ENCODE data around the gene KCNG1.

Gene KCNG1

DNA sequence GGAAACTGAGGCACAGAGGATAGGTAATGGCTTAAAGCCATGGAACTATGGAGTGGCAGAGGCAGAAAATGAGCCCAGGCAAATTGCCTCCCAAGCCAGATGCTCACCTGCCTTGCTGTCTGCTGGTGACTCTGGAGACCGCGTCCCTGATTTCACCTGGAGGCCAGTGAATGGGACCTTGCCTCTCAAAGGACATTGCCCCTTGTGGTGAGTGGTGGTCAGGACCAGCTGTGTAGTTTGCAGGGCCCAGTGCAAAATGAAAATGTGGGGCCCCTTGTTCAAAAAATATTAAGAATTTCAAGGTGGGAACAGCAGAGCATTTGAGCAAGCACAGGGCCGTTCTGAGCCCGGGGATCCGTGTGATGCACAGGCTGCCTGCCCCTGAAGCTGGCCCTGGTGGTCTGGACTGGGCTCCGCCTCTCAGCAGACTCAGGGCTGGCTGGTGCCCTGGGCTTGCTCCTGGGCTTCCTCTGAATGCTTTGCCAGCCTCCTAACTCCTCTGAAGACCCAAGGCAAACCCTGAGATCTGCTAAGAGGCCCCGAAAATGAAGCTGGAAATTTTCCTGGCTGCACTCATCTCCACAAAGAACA, 19.8 kb upstream of the KCNG1 start:
- Histone ChIP-seq H4K91ac (ENCODE audit: low read depth, low read length, poor library complexity) (no peak overlapping the region), H3K14ac (ENCODE audit: low read length) (no peak overlapping the region), H3K9ac (ENCODE audit: low read depth, low read length, poor library complexity) (no peak overlapping the region), H3K27me3 (ENCODE audit: control insufficient read depth in 3 of 3, insufficient read depth in 3 of 3, low read depth in 1 of 3, low read length in 3 of 3) (peaks cover 0 to 6% (median 0%) of the 10 kb centered on the region in 3 experiments), H2BK15ac (ENCODE audit: low read length) (no peak overlapping the region), H2AK5ac (ENCODE audit: low read depth, low read length) (peak overlapping the region; percentile 36), H3K36me3 (replicated peaks in 1 of 2; ENCODE audit: control insufficient read depth in 2 of 2, insufficient read depth in 2 of 2, low read length in 2 of 2) (no peaks in the 10 kb centered on the region), H3K9me3 (replicated peaks in 1 of 2; ENCODE audit: control insufficient read depth in 2 of 2, insufficient read depth in 1 of 2, low read depth in 1 of 2, low read length in 2 of 2) (peaks cover 0 to 6% of the 10 kb centered on the region in 2 donors), H3K27ac (replicated peaks; ENCODE audit: low read length) (no peak overlapping the region), H4K8ac (ENCODE audit: low read depth, low read length) (no peak overlapping the region), H3K4me2 (ENCODE audit: insufficient read depth, low read length, poor library complexity, severe bottlenecking) (no peak overlapping the region), H2BK5ac (ENCODE audit: low read length) (no peak overlapping the region), H2BK120ac (ENCODE audit: low read depth, low read length) (no peak overlapping the region), H3K18ac (ENCODE audit: low read length) (no peak overlapping the region), H3K23ac (ENCODE audit: low read depth, low read length, poor library complexity) (no peak overlapping the region), H3K79me1 (ENCODE audit: low read depth, low read length) (no peaks in the 10 kb centered on the region), H2BK12ac (ENCODE audit: low read length) (no peak overlapping the region), H3K4me1 (ENCODE audit: control insufficient read depth in 2 of 2, insufficient read depth in 1 of 2, low read depth in 1 of 2, low read length in 2 of 2) (peaks cover 0 to 2% of the 10 kb centered on the region in 2 donors), H3K4ac (ENCODE audit: low read length) (no peak overlapping the region), H2AFZ (ENCODE audit: low read length) (no peak overlapping the region), H3K4me3 (ENCODE audit: low read length in 2 of 2) (no peak overlapping the region)
- WGBS, 2 donors (ENCODE audit: extremely low coverage in 2 of 2, insufficient read length in 2 of 2, insufficient replicate concordance in 1 of 2): no CpG with 5 or more reads among the region's 7 CpGs
- DNase-seq (ENCODE audit: low spot score): no peak

DNA sequence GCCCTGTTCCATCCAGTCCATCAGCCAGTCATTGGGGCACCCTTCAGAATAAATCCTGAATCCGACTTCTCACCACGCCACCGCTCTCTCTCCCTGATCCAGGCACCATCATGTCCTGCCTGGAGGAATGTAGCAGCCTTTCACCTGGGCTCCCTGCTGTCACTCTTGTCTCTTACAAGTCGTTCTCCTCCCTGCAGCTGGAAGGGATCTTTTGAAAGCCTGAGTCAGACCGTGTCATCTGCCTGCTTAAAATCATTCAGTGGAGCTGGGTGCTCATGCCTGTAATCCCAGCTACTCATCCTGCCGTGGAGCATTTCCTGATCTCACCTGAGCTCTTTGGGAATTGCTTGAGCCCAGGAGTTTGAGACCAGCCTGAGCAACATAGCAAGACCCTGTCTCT, 19.2 kb upstream of the KCNG1 start:
- H3K4me1 ChIP-seq (ENCODE audit: control insufficient read depth in 2 of 2, insufficient read depth in 1 of 2, low read depth in 1 of 2, low read length in 2 of 2): peaks cover 0 to 2% of the 10 kb centered on the region in 2 donors
- no peak overlapping the region for H3K4me3 ChIP-seq (ENCODE audit: low read length in 2 of 2)
- peaks cover 0 to 6% (median 0%) of the 10 kb centered on the region in 3 experiments for H3K27me3 ChIP-seq (ENCODE audit: control insufficient read depth in 3 of 3, insufficient read depth in 3 of 3, low read depth in 1 of 3, low read length in 3 of 3)
- no peak for DNase-seq (ENCODE audit: low spot score)
- H3K23ac ChIP-seq (ENCODE audit: low read depth, low read length, poor library complexity): no peak overlapping the region
- H2AK5ac ChIP-seq (ENCODE audit: low read depth, low read length): no peak overlapping the region
- H3K4ac ChIP-seq (ENCODE audit: low read length): no peak overlapping the region
- no peaks in the 10 kb centered on the region for H3K79me1 ChIP-seq (ENCODE audit: low read depth, low read length)
- no peak overlapping the region for H4K91ac ChIP-seq (ENCODE audit: low read depth, low read length, poor library complexity)
- H3K27ac ChIP-seq (replicated peaks; ENCODE audit: low read length): no peak overlapping the region
- no peak overlapping the region for H2BK15ac ChIP-seq (ENCODE audit: low read length)
- WGBS, 2 donors (ENCODE audit: extremely low coverage in 2 of 2, insufficient read length in 2 of 2, insufficient replicate concordance in 1 of 2): no CpG with 5 or more reads among the region's 6 CpGs
- H3K4me2 ChIP-seq (ENCODE audit: insufficient read depth, low read length, poor library complexity, severe bottlenecking): no peak overlapping the region
- H2BK12ac ChIP-seq (ENCODE audit: low read length): no peak overlapping the region
- no peak overlapping the region for H2BK120ac ChIP-seq (ENCODE audit: low read depth, low read length)
- no peak overlapping the region for H3K18ac ChIP-seq (ENCODE audit: low read length)
- no peak overlapping the region for H2AFZ ChIP-seq (ENCODE audit: low read length)
- no peak overlapping the region for H4K8ac ChIP-seq (ENCODE audit: low read depth, low read length)
- H3K14ac ChIP-seq (ENCODE audit: low read length): no peak overlapping the region
- no peaks in the 10 kb centered on the region for H3K36me3 ChIP-seq (replicated peaks in 1 of 2; ENCODE audit: control insufficient read depth in 2 of 2, insufficient read depth in 2 of 2, low read length in 2 of 2)
- H3K9me3 ChIP-seq (replicated peaks in 1 of 2; ENCODE audit: control insufficient read depth in 2 of 2, insufficient read depth in 1 of 2, low read depth in 1 of 2, low read length in 2 of 2): peaks cover 0 to 6% of the 10 kb centered on the region in 2 donors
- H2BK5ac ChIP-seq (ENCODE audit: low read length): no peak overlapping the region
- H3K9ac ChIP-seq (ENCODE audit: low read depth, low read length, poor library complexity): no peak overlapping the region

DNA sequence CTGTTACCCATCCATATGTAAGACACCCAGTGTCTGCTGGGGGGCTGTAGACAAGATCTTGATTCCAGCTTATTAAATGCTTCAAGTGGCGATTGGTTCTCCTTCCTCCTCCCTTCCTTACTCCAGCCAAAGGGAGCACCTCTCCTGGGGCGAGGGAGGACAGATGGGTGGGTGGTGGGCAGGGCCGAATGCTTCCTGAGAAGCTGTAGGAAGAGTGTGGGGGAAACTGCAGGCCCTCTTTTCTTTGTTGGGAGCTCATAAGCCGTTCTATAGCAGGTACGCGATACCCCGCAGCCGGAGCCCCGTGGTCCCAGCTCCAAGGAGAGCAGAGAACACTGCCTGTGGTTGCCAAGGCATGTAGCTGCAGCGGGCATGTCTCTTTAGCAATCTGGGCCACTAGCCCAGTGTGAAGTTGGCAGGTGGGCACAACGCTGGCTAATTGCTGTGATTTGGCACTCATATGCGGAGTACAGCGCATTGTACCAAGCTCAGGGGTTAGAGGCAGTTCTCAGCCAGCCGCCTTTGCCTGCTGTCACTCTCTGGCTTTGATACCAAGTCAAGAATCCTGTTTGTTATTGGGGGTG, 14.7 kb upstream of the KCNG1 start:
- H3K14ac ChIP-seq (ENCODE audit: low read length): no peak overlapping the region
- no peak overlapping the region for H3K23ac ChIP-seq (ENCODE audit: low read depth, low read length, poor library complexity)
- no peak overlapping the region for H3K4ac ChIP-seq (ENCODE audit: low read length)
- peak overlapping the region; percentile 21 for H2AK5ac ChIP-seq (ENCODE audit: low read depth, low read length)
- H3K9me3 ChIP-seq (replicated peaks in 1 of 2; ENCODE audit: control insufficient read depth in 2 of 2, insufficient read depth in 1 of 2, low read depth in 1 of 2, low read length in 2 of 2): no peaks in the 10 kb centered on the region
- no peak overlapping the region for H2BK5ac ChIP-seq (ENCODE audit: low read length)
- WGBS, 2 donors (ENCODE audit: extremely low coverage in 2 of 2, insufficient read length in 2 of 2, insufficient replicate concordance in 1 of 2): no CpG with 5 or more reads among the region's 14 CpGs
- no peak overlapping the region for H2BK12ac ChIP-seq (ENCODE audit: low read length)
- no peak overlapping the region for H2BK15ac ChIP-seq (ENCODE audit: low read length)
- no peak overlapping the region for H3K4me2 ChIP-seq (ENCODE audit: insufficient read depth, low read length, poor library complexity, severe bottlenecking)
- H3K79me1 ChIP-seq (ENCODE audit: low read depth, low read length): no peaks in the 10 kb centered on the region
- H2BK120ac ChIP-seq (ENCODE audit: low read depth, low read length): no peak overlapping the region
- H3K27me3 ChIP-seq (ENCODE audit: control insufficient read depth in 3 of 3, insufficient read depth in 3 of 3, low read depth in 1 of 3, low read length in 3 of 3): peaks cover 0 to 6% (median 0%) of the 10 kb centered on the region in 3 experiments
- H4K8ac ChIP-seq (ENCODE audit: low read depth, low read length): peak overlapping the region; percentile 45
- no peaks in the 10 kb centered on the region for H3K36me3 ChIP-seq (replicated peaks in 1 of 2; ENCODE audit: control insufficient read depth in 2 of 2, insufficient read depth in 2 of 2, low read length in 2 of 2)
- H3K18ac ChIP-seq (ENCODE audit: low read length): peak overlapping the region; percentile 20
- no peak overlapping the region for H3K27ac ChIP-seq (replicated peaks; ENCODE audit: low read length)
- no peak overlapping the region for H2AFZ ChIP-seq (ENCODE audit: low read length)
- no peak for DNase-seq (ENCODE audit: low spot score)
- H3K4me1 ChIP-seq (ENCODE audit: control insufficient read depth in 2 of 2, insufficient read depth in 1 of 2, low read depth in 1 of 2, low read length in 2 of 2): peaks cover 0 to 9% of the 10 kb centered on the region in 2 donors
- no peak overlapping the region for H4K91ac ChIP-seq (ENCODE audit: low read depth, low read length, poor library complexity)
- H3K9ac ChIP-seq (ENCODE audit: low read depth, low read length, poor library complexity): no peak overlapping the region
- H3K4me3 ChIP-seq (ENCODE audit: low read length in 2 of 2): no peak overlapping the region

DNA sequence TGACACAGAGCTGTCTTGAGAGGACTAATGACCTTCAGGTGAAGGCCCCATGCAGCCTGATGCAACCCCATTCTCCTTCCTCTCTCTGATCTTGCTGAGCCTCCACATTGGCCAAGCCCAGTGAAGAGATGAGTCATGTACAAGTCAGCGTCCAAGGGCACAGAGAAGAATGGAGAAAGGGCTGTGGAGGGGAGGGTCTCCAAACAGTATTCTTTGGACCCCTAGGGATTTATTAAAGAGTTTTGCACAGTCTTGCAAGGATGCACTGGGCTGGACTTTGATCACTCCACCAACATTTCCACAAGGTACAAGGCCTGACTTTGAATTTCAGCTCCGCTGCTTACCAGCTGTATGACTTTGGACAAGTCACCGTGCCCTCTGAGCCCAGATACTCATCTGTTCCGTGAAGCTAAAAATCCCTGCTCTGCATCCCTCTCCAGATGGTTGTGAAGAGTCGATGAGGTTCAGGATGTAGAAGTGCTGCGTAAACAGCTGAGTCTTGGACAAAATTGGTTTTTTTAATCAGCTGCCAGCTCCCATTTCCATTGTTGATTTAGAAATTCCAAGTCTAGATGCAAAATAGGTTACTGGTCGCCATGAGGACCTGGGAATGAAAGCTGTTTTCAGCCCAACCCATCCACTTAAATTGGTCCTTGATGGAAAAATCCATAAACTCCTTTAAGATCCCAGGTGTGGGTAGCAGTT, 14.1 kb upstream of the KCNG1 start:
- Histone ChIP-seq H2BK120ac (ENCODE audit: low read depth, low read length) (no peak overlapping the region), H3K79me1 (ENCODE audit: low read depth, low read length) (no peaks in the 10 kb centered on the region), H3K18ac (ENCODE audit: low read length) (no peak overlapping the region), H3K27me3 (ENCODE audit: control insufficient read depth in 3 of 3, insufficient read depth in 3 of 3, low read depth in 1 of 3, low read length in 3 of 3) (peaks cover 0 to 6% (median 0%) of the 10 kb centered on the region in 3 experiments), H3K9ac (ENCODE audit: low read depth, low read length, poor library complexity) (no peak overlapping the region), H4K91ac (ENCODE audit: low read depth, low read length, poor library complexity) (no peak overlapping the region), H3K4me1 (ENCODE audit: control insufficient read depth in 2 of 2, insufficient read depth in 1 of 2, low read depth in 1 of 2, low read length in 2 of 2) (peaks cover 0 to 7% of the 10 kb centered on the region in 2 donors), H3K27ac (replicated peaks; ENCODE audit: low read length) (no peak overlapping the region), H2AK5ac (ENCODE audit: low read depth, low read length) (no peak overlapping the region), H2BK5ac (ENCODE audit: low read length) (no peak overlapping the region), H3K4ac (ENCODE audit: low read length) (no peak overlapping the region), H2AFZ (ENCODE audit: low read length) (no peak overlapping the region), H2BK12ac (ENCODE audit: low read length) (no peak overlapping the region), H3K4me3 (ENCODE audit: low read length in 2 of 2) (no peak overlapping the region), H3K23ac (ENCODE audit: low read depth, low read length, poor library complexity) (no peak overlapping the region), H2BK15ac (ENCODE audit: low read length) (no peak overlapping the region), H3K9me3 (replicated peaks in 1 of 2; ENCODE audit: control insufficient read depth in 2 of 2, insufficient read depth in 1 of 2, low read depth in 1 of 2, low read length in 2 of 2) (peaks cover 0 to 3% of the 10 kb centered on the region in 2 donors), H3K4me2 (ENCODE audit: insufficient read depth, low read length, poor library complexity, severe bottlenecking) (no peak overlapping the region), H3K14ac (ENCODE audit: low read length) (no peak overlapping the region), H3K36me3 (replicated peaks in 1 of 2; ENCODE audit: control insufficient read depth in 2 of 2, insufficient read depth in 2 of 2, low read length in 2 of 2) (no peaks in the 10 kb centered on the region), H4K8ac (ENCODE audit: low read depth, low read length) (no peak overlapping the region)
- no CpG with 5 or more reads among the region's 7 CpGs for WGBS, 2 donors (ENCODE audit: extremely low coverage in 2 of 2, insufficient read length in 2 of 2, insufficient replicate concordance in 1 of 2)
- DNase-seq (ENCODE audit: low spot score): no peak

All from neuronal stem cell (in vitro differentiated cells).